GM12878 (cell line): ENCODE measurements around the gene TEN1.

Experiments
- ATF2 ChIP-seq: IDR thresholded peaks from 2 replicates; pipeline ENCODE4 v1.6.1; 2012; ENCODE audit warnings: low read length, inconsistent platforms
- CHD4 ChIP-seq: fragments of 200-600 bp; sonication (generic); IDR thresholded peaks from 2 replicates; pipeline ENCODE4 v1.6.1; 2016; ENCODE audit warnings: mild to moderate bottlenecking
- CREB1 ChIP-seq: IDR thresholded peaks from 2 replicates; pipeline ENCODE4 v1.6.1; 2012; ENCODE audit warnings: low read depth, mild to moderate bottlenecking, inconsistent platforms
- CTCF ChIP-seq, 3 experiments: IDR thresholded peaks in 2 of 3; conservative IDR thresholded peaks in 1 of 3; 2 replicates each; pipeline ENCODE4 v1.5.1; 2011; ENCODE audit warnings: low read depth in 3 of 3, low read length in 3 of 3, mild to moderate bottlenecking in 3 of 3, control low read depth in 2 of 3, moderate library complexity in 2 of 3, inconsistent platforms in 1 of 3, mixed read lengths in 1 of 3; ENCODE audit not compliant: control insufficient read depth in 2 of 3, insufficient read depth in 1 of 3; ENCODE audit errors: extremely low read depth in 1 of 3
- HCFC1 ChIP-seq: fragments of 150-350 bp; IDR thresholded peaks from 2 replicates; pipeline ENCODE4 v1.6.1; 2014; ENCODE audit warnings: low read length
- JUNB ChIP-seq: IDR thresholded peaks from 2 replicates; pipeline ENCODE4 v1.6.1; 2016; ENCODE audit warnings: antibody characterized with exemption, mild to moderate bottlenecking
- POLR2AphosphoS5 ChIP-seq: IDR thresholded peaks from 2 replicates; pipeline ENCODE4 v1.6.1; 2011; ENCODE audit warnings: mild to moderate bottlenecking, low read length, inconsistent platforms
- STAT1 ChIP-seq: fragments of 450-650 bp; conservative IDR thresholded peaks from 2 replicates; pipeline ENCODE4 v1.6.1; 2014; ENCODE audit warnings: antibody characterized with exemption, mild to moderate bottlenecking
- ZNF384 ChIP-seq: IDR thresholded peaks from 2 replicates; pipeline ENCODE4 v1.6.1; 2012; ENCODE audit warnings: low read depth, mild to moderate bottlenecking, low read length, improper control_type of control experiment, borderline replicate concordance

- TF ChIP-seq CTCF (IDR thresholded peaks at IDR 0.05 in 2 of 3, conservative IDR thresholded peaks at IDR 0.05 in 1 of 3; ENCODE audit: control insufficient read depth in 2 of 3, extremely low read depth in 1 of 3, insufficient read depth in 1 of 3, low read depth in 3 of 3, low read length in 3 of 3) (no peak), ZNF384 (no peak), ATF2 (no peak), JUNB (no peak), HCFC1 (no peak), POLR2AphosphoS5 (no peak), CREB1 (no peak), STAT1 (no peak), CHD4 (no peak)
These were observed 28.2 kb downstream of the TEN1 start for GRCh38 chr17:76007131-76007849.
